Large intestine (tissue), 3 donors: Measurements from ENCODE around the gene PDGFA. TPM values are rescaled to one million over a fixed set of nuclear protein-coding genes. Genes with fewer than 3 reads are reported as not detected.
A peak's percentile ranks its signal among the peaks of the same experiment; 100 is the strongest.

Experiments
- DNase-seq, 2 donors: peaks; one replicate each; pipeline versions ENCODE4 v3.0.0 to v3.0.0-alpha.2; 2013
- H3K27ac ChIP-seq: one replicate; pipeline ENCODE4 v1.5.1; 2013; ENCODE audit warnings: low read length
- H3K27me3 ChIP-seq: 2 replicates; pipeline ENCODE4 v1.6.1; 2013; ENCODE audit warnings: low read length; ENCODE audit not compliant: control insufficient read depth, insufficient read depth
- H3K36me3 ChIP-seq: 2 replicates; pipeline ENCODE4 v1.6.1; 2013; ENCODE audit warnings: low read length; ENCODE audit not compliant: control insufficient read depth, insufficient read depth
- H3K4me1 ChIP-seq: one replicate; pipeline ENCODE4 v1.6.1; 2013; ENCODE audit warnings: low read length; ENCODE audit not compliant: control insufficient read depth, insufficient read depth
- H3K4me3 ChIP-seq: one replicate; pipeline ENCODE4 v1.5.1; 2013; ENCODE audit warnings: low read length
- H3K9me3 ChIP-seq: one replicate; pipeline ENCODE4 v1.6.1; 2013; ENCODE audit warnings: mild to moderate bottlenecking, low read depth, low read length, moderate library complexity; ENCODE audit not compliant: control insufficient read depth
- WGBS: methylation state at CpG from one replicate; pipeline ENCODE4 v1.1.5; 2013; ENCODE audit warnings: low lambda C conversion rate; ENCODE audit not compliant: insufficient coverage; 5-methylcytosine and 5-hydroxymethylcytosine counted together
- polyA plus RNA-seq: library from polyadenylated mRNA; unstranded; fragments of 120-200 nt; gene quantifications from one replicate; pipeline ENCODE4 v1.2.1, GENCODE V29; 2013

PDGFA gene
- polyA plus RNA-seq, 1 donor: 104 TPM

GRCh38 chr7:516606-517456, 2.8 kb downstream of the PDGFA start:
- Histone ChIP-seq H3K4me3 (peak overlapping the region; percentile 87), H3K4me1 (peaks cover 56% of the 10 kb centered on the region), H3K9me3 (peaks cover 9% of the 10 kb centered on the region), H3K36me3 (peaks cover 33% of the 10 kb centered on the region), H3K27me3 (peaks cover 15% of the 10 kb centered on the region), H3K27ac (peak overlapping the region; percentile 96)
- DNase-seq: peak; percentile 68 to 89
- no CpG with 5 or more reads among the region's 83 CpGs for WGBS

DNA sequence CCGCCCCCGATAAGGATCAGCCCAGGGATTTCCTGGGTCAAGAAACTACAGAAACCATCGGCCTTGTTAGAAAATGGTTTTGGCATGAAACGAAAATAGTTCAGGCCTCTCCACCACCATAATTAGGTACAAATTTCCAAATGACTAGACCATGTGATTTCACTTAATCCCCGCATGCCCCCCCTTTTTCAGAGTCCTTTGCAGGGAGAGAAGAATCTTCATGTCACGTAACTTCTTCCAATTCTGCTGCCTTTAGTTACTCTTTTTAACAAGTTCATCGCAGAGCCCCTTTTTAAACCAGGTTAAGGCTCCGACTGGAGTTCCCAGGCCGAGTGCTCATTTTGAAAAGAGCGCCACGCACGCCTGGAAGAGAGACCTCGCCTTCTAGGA, 3.4 kb downstream of the PDGFA start:
- DNase-seq: peak in 1 of 2 donors; percentile 49
- peaks cover 56% of the 10 kb centered on the region for H3K4me1 ChIP-seq
- 0% methylated on average over 1 of the region's 13 CpGs for WGBS
- peaks cover 39% of the 10 kb centered on the region for H3K36me3 ChIP-seq
- H3K4me3 ChIP-seq: peak overlapping the region; percentile 87
- peak overlapping the region; percentile 96 for H3K27ac ChIP-seq
- peaks cover 8% of the 10 kb centered on the region for H3K27me3 ChIP-seq
- peaks cover 7% of the 10 kb centered on the region for H3K9me3 ChIP-seq

DNA sequence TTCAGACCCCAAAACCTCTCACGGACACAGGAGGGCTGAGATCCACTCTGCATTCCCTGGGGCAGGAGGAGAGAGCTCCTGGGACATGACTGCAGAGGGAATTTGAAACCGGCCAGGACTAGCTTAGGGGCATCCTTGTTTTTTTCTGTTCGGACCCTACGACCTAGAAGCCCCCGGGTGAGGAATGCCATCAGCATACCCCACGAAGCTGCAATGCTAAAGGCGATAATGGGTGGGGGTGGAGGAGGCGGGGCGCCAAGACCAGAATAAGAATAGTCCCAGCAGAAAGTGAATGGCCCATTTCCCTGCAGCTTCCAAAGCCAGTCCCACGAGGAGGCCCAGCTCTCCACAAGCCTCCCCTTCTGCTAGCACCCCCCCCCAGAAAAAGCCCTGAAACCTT, 4.0 kb downstream of the PDGFA start:
- no peak for DNase-seq
- Histone ChIP-seq H3K4me1 (peaks cover 54% of the 10 kb centered on the region), H3K27ac (peak overlapping the region; percentile 96), H3K27me3 (peaks cover 2% of the 10 kb centered on the region), H3K36me3 (peaks cover 44% of the 10 kb centered on the region), H3K4me3 (peak overlapping the region; percentile 87), H3K9me3 (peaks cover 5% of the 10 kb centered on the region)
- no CpG with 5 or more reads among the region's 10 CpGs for WGBS

DNA sequence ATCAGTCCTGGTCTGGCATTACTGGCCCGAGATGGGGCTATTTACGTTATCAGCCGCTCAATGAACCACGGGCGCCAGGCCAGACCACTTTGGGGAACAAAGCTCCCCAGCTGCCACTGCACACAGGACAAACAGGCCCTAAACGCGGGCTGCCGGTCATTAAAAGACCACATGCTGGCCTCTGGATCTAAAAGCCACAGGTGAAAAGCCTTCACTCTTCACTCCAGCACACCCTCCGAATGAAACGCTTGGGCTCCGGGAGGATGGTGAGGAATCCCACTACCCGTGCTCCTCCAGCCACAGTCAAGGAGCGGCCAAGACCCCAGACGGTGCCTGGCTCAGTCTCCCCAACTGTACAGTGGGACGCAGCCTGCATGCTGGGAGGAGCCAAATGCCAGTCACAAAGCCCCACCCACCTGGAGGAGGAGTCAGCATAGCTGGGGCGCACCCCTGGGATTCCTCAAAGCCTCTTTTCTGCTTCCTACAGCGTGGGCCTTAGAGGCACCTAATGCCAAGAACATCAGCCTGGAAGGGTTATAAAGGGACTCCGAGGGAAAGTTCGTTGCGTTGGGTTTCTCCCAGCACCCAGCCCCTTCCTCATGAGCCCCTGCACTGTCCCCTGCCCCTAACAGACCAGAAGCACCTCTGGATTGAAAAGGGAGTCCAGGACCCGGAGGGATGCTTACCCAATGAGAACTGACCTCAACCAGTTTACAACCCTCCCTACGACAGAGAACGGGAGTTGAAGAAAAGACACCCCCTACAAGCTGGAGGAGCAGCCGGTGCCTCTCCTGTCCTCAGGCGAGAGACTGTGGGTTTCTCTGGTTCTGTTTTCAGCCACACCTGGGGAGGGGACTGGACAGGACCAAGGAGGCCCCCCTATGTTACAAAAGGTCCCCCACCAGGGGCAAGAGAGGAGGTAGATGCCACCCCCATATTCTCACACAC, 4.7 kb downstream of the PDGFA start:
- Histone ChIP-seq H3K27me3 (no peaks in the 10 kb centered on the region), H3K4me3 (peak overlapping the region; percentile 87), H3K36me3 (peaks cover 47% of the 10 kb centered on the region), H3K27ac (peak overlapping the region; percentile 96), H3K4me1 (peaks cover 51% of the 10 kb centered on the region), H3K9me3 (peaks cover 3% of the 10 kb centered on the region)
- peak; percentile 67 to 78 for DNase-seq
- no CpG with 5 or more reads among the region's 25 CpGs for WGBS

GRCh38 chr7:514242-514641, 5.4 kb downstream of the PDGFA start:
- no peak overlapping the region for H3K4me3 ChIP-seq
- H3K36me3 ChIP-seq: peaks cover 53% of the 10 kb centered on the region
- H3K4me1 ChIP-seq: peaks cover 55% of the 10 kb centered on the region
- no peaks in the 10 kb centered on the region for H3K27me3 ChIP-seq
- WGBS: no CpG with 5 or more reads among the region's 10 CpGs
- peak overlapping the region; percentile 96 for H3K27ac ChIP-seq
- DNase-seq: no peak
- peaks cover 3% of the 10 kb centered on the region for H3K9me3 ChIP-seq

DNA sequence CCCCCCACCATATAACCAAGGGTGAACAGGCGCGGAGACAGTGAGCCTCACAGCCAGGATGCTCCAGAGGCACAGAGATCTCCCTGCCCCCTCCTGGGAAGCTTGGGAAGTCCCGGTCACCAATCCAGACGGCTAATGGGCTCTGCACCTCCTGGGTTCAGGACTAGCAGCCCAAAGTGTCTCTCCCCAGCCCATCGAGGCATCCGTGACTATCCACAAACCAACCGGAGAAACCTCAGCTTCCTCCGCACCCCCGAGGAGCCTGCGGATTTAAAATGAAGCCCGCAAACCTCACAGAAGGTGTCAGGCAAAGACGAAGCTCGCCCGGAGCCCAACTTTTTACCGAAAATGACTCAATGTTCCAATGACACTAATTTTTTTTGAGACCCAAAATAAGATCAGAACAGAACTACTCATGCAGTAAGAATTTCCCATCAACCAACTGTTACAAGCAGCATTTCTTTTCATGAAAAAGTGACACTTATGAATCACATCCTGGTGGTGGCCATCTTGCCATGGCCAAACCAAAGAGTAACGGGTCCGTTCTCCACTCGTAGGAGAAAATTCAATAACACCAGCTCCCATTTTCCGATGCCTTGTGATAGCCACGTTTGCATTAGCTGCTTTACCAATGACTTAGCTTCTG, 6.0 kb downstream of the PDGFA start:
- H3K4me3 ChIP-seq: no peak overlapping the region
- peaks cover 3% of the 10 kb centered on the region for H3K9me3 ChIP-seq
- DNase-seq: no peak
- H3K4me1 ChIP-seq: peaks cover 61% of the 10 kb centered on the region
- no CpG with 5 or more reads among the region's 20 CpGs for WGBS
- no peaks in the 10 kb centered on the region for H3K27me3 ChIP-seq
- H3K27ac ChIP-seq: peak overlapping the region; percentile 96
- H3K36me3 ChIP-seq: peaks cover 59% of the 10 kb centered on the region

GRCh38 chr7:512541-513311, 6.9 kb downstream of the PDGFA start:
- H3K4me1 ChIP-seq: peaks cover 69% of the 10 kb centered on the region
- no peaks in the 10 kb centered on the region for H3K27me3 ChIP-seq
- peaks cover 65% of the 10 kb centered on the region for H3K36me3 ChIP-seq
- DNase-seq: peak in 1 of 2 donors; percentile 45
- H3K4me3 ChIP-seq: no peak overlapping the region
- peaks cover 3% of the 10 kb centered on the region for H3K9me3 ChIP-seq
- no CpG with 5 or more reads among the region's 32 CpGs for WGBS
- peak overlapping the region; percentile 96 for H3K27ac ChIP-seq

- WGBS: no CpG with 5 or more reads among the region's 19 CpGs
- peaks cover 75% of the 10 kb centered on the region for H3K4me1 ChIP-seq
- peak in 1 of 2 donors; percentile 47 for DNase-seq
Measured at GRCh38 chr7:512146-512510, 7.5 kb downstream of the PDGFA start.

DNA sequence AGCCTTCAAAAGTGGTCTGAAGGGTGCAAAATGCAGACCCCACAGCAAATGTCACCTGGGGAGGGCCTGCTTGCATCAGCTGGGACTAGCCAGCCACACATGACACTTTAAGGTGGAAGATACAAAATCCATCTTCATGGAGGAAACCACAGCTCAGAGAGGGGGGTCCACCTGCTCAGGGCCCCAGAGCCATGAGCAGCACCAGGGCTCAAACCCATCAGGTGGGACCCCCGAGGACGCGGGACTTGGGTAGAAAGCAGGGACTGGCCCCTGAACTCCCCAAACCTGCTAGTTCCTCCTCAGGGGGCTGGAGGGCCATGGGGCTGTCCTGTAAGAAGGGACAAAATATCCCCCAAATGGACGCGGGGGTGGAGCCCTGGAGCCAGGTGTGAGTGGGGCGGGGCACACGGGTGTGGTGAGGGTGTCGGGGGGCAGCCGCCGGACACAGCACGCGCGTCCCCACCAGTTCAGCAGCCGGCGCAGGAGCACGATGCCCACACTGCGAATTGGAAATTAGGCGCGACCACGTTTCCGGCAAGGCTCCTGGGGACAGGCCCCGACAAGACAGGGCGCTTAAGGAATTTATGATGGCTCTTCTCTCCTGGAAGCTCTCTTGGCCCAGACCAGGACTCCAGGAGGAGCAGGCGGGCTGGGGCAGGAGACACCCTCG, 8.0 kb downstream of the PDGFA start:
- WGBS: no CpG with 5 or more reads among the region's 25 CpGs
- no peaks in the 10 kb centered on the region for H3K27me3 ChIP-seq
- peaks cover 80% of the 10 kb centered on the region for H3K4me1 ChIP-seq
- H3K36me3 ChIP-seq: peaks cover 77% of the 10 kb centered on the region
- peak overlapping the region; percentile 66 for H3K27ac ChIP-seq
- H3K9me3 ChIP-seq: peaks cover 3% of the 10 kb centered on the region
- DNase-seq: no peak
- H3K4me3 ChIP-seq: no peak overlapping the region

More at GRCh38 chr7:512146-512510, 7.5 kb downstream of the PDGFA start:
- Histone ChIP-seq H3K4me3 (no peak overlapping the region), H3K27me3 (no peaks in the 10 kb centered on the region), H3K9me3 (peaks cover 3% of the 10 kb centered on the region), H3K36me3 (peaks cover 71% of the 10 kb centered on the region), H3K27ac (peak overlapping the region; percentile 96)
